Measurements from ENCODE around the gene NASP. TPM values are rescaled to one million over a fixed set of nuclear protein-coding genes. Genes with fewer than 3 reads are reported as not detected.

Gene NASP
- total and polyA plus RNA-seq, 2 of the 13 experiments (the other 11 are each of a cell fraction or from before 2014, with no cell fraction given): 132 to 256 TPM

GRCh38 chr1:45584351-45585109 is 689 bp downstream of the NASP start (continued):
- no peak for TF ChIP-seq ZNF710 (CRISPR knock-in tag; IDR thresholded peaks at IDR 0.05; ENCODE audit: borderline replicate concordance)
- TF ChIP-seq ARID3A (IDR thresholded peaks at IDR 0.05; ENCODE audit: low read depth, low read length): no peak
- no peak for TF ChIP-seq ZNF10 (CRISPR knock-in tag; IDR thresholded peaks at IDR 0.05; ENCODE audit: borderline replicate concordance, low read depth)
- no peak for TF ChIP-seq TIGD3 (CRISPR knock-in tag; IDR thresholded peaks at IDR 0.05; ENCODE audit: borderline replicate concordance)
- TF ChIP-seq ZNF362 (CRISPR knock-in tag; IDR thresholded peaks at IDR 0.05; ENCODE audit: borderline replicate concordance): peak; percentile 87
- TF ChIP-seq TAF1 (CRISPR knock-in tag; IDR thresholded peaks at IDR 0.05): peak; percentile 37
- no peak for TF ChIP-seq SRSF4 (IDR thresholded peaks at IDR 0.05; ENCODE audit: low read depth, low read length, poor library complexity, severe bottlenecking)
- TF ChIP-seq PRDM4 (CRISPR knock-in tag; IDR thresholded peaks at IDR 0.05; ENCODE audit: borderline replicate concordance): no peak
- TF ChIP-seq TRAFD1 (CRISPR knock-in tag; IDR thresholded peaks at IDR 0.05; ENCODE audit: borderline replicate concordance): no peak
- no peak; the same call in none of the 2 replicates for TF ChIP-seq BORCS8-MEF2B (CRISPR knock-in tag; IDR thresholded peaks at IDR 0.05)
- no peak for TF ChIP-seq MBD4 (IDR thresholded peaks at IDR 0.05; ENCODE audit: borderline replicate concordance, low read length)
- 0 out of 2 replicates have a peak, but pooled peaks have one; percentile 37 for TF ChIP-seq ZNF451 (CRISPR knock-in tag; IDR thresholded peaks at IDR 0.05)
- no peak for TF ChIP-seq MBNL3 (CRISPR knock-in tag; conservative IDR thresholded peaks at IDR 0.05)

Data from HepG2 (cell line).